H1 (cell line): ENCODE results near the gene ARHGEF6. TPM values are rescaled to one million over a fixed set of nuclear protein-coding genes. Genes with fewer than 3 reads are reported as not detected.

ENCODE experiments used
- USF2 ChIP-seq: IDR thresholded peaks from 2 replicates; pipeline ENCODE4 v1.6.1; 2011; ENCODE audit warnings: low read length, improper control_type of control experiment
- polyA plus RNA-seq, 7 experiments: library from polyadenylated mRNA; depleted of rRNA in 3 of 7; stranded (reverse) in 5 of 7; unstranded in 2 of 7; fragments of >200 nt in 5 of 7; fragments of 200-250 nt in 2 of 7; gene quantifications; 1 replicate in 5 of 7; 2 replicates in 1 of 7; 4 replicates in 1 of 7; pipeline versions ENCODE4 v1.2.1 to v1.2.3, GENCODE V29; 2011 to 2013; ENCODE audit warnings: missing spikeins in 2 of 7, mixed read lengths in 2 of 7
- total RNA-seq: library from RNA; stranded (reverse); fragmentation: NEBNext Ultra II Directional; extraction: Animal tissue kit (Norgen Biotek cat#: 25700); gene quantifications from 2 replicates; pipeline ENCODE4 v1.2.1, GENCODE V29; 2021

The ARHGEF6 gene
- total and polyA plus RNA-seq, 2 of the 8 experiments (the other 6 are each of a cell fraction or from before 2014, with no cell fraction given): 3.6 to 3.7 TPM

GRCh38 chrX:136674270-136674985 lies 106.3 kb downstream of the ARHGEF6 start (continued):
- no peak for TF ChIP-seq USF2
